Lower leg skin (tissue), 3 donors: ENCODE measurements around the gene NRF1.

Experiments used
- POLR2A ChIP-seq, 2 donors: fragments of 450-650 bp; IDR thresholded peaks; one replicate each; pipeline ENCODE4 v1.6.1; 2016 to 2017; ENCODE audit warnings: antibody characterized with exemption in 2 of 2, mild to moderate bottlenecking in 1 of 2, moderate library complexity in 1 of 2
- TF ChIP-seq, protein P1 (sequence below), 3 donors: fragments of 450-650 bp; IDR thresholded peaks; one replicate each; pipeline ENCODE4 v1.5.1; 2016; ENCODE audit warnings: antibody characterized with exemption in 3 of 3, mild to moderate bottlenecking in 3 of 3, moderate library complexity in 2 of 3

GRCh38 chr7:129774871-129775694 lies 163.6 kb downstream of the NRF1 start:
- TF ChIP-seq, protein P1, sequence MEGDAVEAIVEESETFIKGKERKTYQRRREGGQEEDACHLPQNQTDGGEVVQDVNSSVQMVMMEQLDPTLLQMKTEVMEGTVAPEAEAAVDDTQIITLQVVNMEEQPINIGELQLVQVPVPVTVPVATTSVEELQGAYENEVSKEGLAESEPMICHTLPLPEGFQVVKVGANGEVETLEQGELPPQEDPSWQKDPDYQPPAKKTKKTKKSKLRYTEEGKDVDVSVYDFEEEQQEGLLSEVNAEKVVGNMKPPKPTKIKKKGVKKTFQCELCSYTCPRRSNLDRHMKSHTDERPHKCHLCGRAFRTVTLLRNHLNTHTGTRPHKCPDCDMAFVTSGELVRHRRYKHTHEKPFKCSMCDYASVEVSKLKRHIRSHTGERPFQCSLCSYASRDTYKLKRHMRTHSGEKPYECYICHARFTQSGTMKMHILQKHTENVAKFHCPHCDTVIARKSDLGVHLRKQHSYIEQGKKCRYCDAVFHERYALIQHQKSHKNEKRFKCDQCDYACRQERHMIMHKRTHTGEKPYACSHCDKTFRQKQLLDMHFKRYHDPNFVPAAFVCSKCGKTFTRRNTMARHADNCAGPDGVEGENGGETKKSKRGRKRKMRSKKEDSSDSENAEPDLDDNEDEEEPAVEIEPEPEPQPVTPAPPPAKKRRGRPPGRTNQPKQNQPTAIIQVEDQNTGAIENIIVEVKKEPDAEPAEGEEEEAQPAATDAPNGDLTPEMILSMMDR (IDR thresholded peaks at IDR 0.05): no peak
- no peak for TF ChIP-seq POLR2A (IDR thresholded peaks at IDR 0.05)
